Measurements from ENCODE around the gene GADD45GIP1. TPM values are rescaled to one million over a fixed set of nuclear protein-coding genes. Genes with fewer than 3 reads are reported as not detected.

The GADD45GIP1 gene
- total RNA-seq, 6 experiments from 2014 or later: 7.7 to 29.3 (median 10.0) TPM

DNA sequence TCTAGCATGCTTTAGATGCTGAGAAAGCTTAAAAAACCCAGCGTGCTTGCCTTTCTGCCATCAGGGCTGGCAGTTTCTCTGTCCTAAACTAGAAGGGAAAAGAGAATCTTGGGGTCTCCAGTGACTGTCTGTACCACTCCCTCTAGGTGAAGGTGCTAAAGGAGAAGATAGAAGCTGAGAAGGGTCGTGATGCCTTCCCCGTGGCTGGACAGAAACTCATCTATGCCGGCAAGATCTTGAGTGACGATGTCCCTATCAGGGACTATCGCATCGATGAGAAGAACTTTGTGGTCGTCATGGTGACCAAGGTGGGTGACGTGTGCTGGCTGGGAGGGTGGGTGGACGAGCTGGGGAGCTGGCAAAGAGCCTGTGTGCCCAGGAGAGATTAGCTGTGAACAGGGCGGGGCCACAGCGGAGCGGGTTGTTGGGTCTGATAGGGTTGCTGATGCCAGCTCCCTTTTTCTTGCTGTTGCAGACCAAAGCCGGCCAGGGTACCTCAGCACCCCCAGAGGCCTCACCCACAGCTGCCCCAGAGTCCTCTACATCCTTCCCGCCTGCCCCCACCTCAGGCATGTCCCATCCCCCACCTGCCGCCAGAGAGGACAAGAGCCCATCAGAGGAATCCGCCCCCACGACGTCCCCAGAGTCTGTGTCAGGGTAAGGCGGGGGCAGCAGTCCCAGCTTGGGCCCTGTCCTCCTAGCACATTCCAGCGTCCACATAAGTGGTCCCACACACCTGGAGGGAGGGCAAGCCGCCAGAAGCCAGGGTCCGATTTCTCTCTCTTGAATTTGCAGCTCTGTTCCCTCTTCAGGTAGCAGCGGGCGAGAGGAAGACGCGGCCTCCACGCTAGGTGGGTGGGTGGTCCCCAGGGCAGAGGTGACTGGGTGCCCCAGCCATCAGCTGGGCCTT lies 9.1 kb downstream of the GADD45GIP1 start:
- Histone ChIP-seq H3K9me3 (no peaks in the 10 kb centered on the region), H3K36me3 (peaks cover 0 to 65% (median 41%) of the 10 kb centered on the region in 4 donors), H3K27me3 (no peaks in the 10 kb centered on the region), H3K27ac (no peak overlapping the region), H3K4me3 (no peak overlapping the region), H3K4me1 (peaks cover 0 to 14% (median 6%) of the 10 kb centered on the region in 4 donors)
- WGBS (ENCODE audit: insufficient coverage, low coverage, low lambda C conversion rate, missing lambda C conversion rate): 92% methylated on average over 16 of the region's 28 CpGs
- TF ChIP-seq POLR2A (IDR thresholded peaks at IDR 0.05): no peak
- TF ChIP-seq, protein P1, sequence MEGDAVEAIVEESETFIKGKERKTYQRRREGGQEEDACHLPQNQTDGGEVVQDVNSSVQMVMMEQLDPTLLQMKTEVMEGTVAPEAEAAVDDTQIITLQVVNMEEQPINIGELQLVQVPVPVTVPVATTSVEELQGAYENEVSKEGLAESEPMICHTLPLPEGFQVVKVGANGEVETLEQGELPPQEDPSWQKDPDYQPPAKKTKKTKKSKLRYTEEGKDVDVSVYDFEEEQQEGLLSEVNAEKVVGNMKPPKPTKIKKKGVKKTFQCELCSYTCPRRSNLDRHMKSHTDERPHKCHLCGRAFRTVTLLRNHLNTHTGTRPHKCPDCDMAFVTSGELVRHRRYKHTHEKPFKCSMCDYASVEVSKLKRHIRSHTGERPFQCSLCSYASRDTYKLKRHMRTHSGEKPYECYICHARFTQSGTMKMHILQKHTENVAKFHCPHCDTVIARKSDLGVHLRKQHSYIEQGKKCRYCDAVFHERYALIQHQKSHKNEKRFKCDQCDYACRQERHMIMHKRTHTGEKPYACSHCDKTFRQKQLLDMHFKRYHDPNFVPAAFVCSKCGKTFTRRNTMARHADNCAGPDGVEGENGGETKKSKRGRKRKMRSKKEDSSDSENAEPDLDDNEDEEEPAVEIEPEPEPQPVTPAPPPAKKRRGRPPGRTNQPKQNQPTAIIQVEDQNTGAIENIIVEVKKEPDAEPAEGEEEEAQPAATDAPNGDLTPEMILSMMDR (IDR thresholded peaks at IDR 0.05): no peak
- no peak for ATAC-seq
- peak in 2 of 3 donors; percentile 53 to 60 for DNase-seq
- intact Hi-C loops (cut with DNase I): no loop called here

DNA sequence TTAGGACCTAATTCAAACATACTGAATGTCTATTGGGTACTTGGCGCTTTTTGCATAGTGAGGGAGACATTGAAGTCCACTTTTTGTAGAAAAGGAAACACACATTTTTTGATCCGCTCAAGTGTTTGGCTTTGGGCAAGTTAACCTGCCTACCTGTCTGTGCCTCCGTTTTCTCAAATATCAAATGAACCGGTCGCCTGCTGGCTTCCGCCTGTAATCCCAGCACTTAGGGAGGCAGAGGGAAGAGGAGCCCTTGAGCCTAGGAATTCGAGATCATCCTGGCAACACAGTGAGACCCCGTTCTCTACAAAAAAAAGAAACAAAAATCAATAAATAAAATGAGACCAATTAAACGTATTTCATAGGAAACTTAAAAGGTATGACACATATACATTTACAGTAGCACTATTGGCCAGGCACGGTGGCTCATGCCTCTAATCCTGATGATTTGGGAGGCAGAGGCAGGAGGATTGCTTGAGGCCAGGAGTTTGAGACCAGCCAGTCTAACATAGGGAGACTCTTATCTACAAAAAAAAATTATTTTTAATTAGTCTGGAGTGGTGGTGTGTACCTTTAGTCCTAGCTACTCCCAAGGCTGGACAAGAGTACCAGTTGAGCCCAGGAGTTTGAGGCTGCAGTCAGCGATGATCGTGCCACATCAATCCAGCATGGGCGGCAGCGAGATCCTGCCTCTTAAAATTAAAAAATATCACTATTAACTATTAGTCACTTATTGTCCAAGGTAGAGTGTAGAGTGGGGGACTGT lies 10.1 kb downstream of the GADD45GIP1 start:
- 53% methylated on average over 12 of the region's 14 CpGs for WGBS (ENCODE audit: insufficient coverage, low coverage, low lambda C conversion rate, missing lambda C conversion rate)
- ATAC-seq (no peak), DNase-seq (no peak)
- TF ChIP-seq, protein P1 (IDR thresholded peaks at IDR 0.05): no peak
- TF ChIP-seq POLR2A (IDR thresholded peaks at IDR 0.05): no peak
- H3K36me3 ChIP-seq: peaks cover 0 to 66% (median 42%) of the 10 kb centered on the region in 4 donors
- peaks cover 0 to 20% (median 6%) of the 10 kb centered on the region in 4 donors for H3K4me1 ChIP-seq
- no peaks in the 10 kb centered on the region for H3K27me3 ChIP-seq
- peak overlapping the region in 1 of 3 donors; percentile 93 for H3K27ac ChIP-seq
- no peaks in the 10 kb centered on the region for H3K9me3 ChIP-seq
- H3K4me3 ChIP-seq: peak overlapping the region; percentile 75 to 92 (median 90)
- intact Hi-C loops (cut with DNase I): no loop called here

DNA sequence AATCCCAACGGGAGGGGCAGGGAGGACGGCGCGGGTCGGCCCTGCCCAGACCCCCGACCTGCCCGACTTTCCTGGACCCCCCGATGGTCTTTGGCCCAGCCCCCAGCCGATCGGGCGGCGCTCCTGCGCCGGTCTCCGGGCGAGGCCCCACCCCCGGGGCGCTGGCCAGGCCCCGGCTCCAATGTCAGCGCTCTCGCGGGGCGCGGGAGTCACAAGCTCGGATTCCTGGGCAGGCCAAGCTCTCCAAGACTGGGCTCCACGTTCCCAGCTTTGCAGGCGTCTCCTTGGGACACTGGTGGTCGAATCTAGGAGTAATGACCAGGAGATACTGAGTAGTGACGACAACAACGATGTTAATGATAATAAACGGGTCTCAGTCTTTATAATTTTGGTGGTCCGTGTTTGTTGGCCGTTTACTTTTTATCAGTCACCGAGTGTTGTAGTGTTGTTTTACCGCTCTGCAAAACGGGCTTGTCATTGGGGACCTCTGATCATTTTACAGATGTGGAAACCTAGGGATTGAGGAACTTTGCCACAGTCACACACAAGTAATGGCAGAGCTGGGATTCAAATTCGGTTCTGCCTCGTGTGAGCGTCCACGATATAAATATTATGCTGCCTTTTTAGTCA lies 10.8 kb downstream of the GADD45GIP1 start:
- WGBS (ENCODE audit: insufficient coverage, low coverage, low lambda C conversion rate, missing lambda C conversion rate): 0% methylated on average over 15 of the region's 40 CpGs
- H3K9me3 ChIP-seq: no peaks in the 10 kb centered on the region
- intact Hi-C loops (cut with DNase I): no loop called here
- peaks cover 0 to 26% (median 6%) of the 10 kb centered on the region in 4 donors for H3K4me1 ChIP-seq
- peaks cover 0 to 70% (median 46%) of the 10 kb centered on the region in 4 donors for H3K36me3 ChIP-seq
- DNase-seq (peak; percentile 74 to 80 (median 79)), ATAC-seq (peak; percentile 65 to 85 (median 77))
- peak overlapping the region; percentile 65 to 93 (median 75) for H3K27ac ChIP-seq
- H3K27me3 ChIP-seq: no peaks in the 10 kb centered on the region
- TF ChIP-seq, protein P1 (IDR thresholded peaks at IDR 0.05): no peak
- TF ChIP-seq POLR2A (IDR thresholded peaks at IDR 0.05): no peak
- peak overlapping the region; percentile 75 to 92 (median 90) for H3K4me3 ChIP-seq

DNA sequence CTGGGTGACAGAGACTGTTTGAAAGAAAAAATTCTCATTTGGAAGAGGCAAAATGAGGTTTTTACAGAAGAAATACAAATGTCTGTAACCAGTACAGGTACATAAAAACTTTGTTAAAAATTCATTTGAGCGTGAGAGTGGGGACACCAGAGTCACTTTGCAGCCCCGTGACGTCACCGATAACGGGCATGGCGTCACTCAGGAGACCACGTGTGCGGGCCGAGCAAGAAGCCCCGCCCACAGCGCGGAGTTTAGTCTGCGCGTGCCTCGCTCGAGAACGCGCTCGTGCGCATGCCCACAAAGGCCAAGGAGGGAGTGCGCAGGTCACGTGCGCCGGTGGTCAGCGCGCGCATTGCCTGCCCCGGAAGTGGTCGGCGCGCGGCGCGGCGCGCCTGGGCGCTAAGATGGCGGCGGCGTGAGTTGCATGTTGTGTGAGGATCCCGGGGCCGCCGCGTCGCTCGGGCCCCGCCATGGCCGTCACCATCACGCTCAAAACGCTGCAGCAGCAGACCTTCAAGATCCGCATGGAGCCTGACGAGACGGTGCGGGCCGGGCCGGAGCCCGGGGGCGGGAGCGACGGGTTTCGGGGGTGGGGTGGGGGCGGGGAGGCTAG lies 11.4 kb downstream of the GADD45GIP1 start, which contains the start of gene RAD23A:
TSS of gene RAD23A (plus strand) at position 384 of the 613 bp plus-strand sequence. CDS start at position 471, 87 bp downstream.
- TF ChIP-seq, protein P1 (IDR thresholded peaks at IDR 0.05): no peak
- TF ChIP-seq POLR2A (IDR thresholded peaks at IDR 0.05): peak; percentile 86
- intact Hi-C loops (cut with DNase I): no loop called here
- H3K36me3 ChIP-seq: peaks cover under 1 to 73% (median 49%) of the 10 kb centered on the region in 4 donors
- WGBS (ENCODE audit: insufficient coverage, low coverage, low lambda C conversion rate, missing lambda C conversion rate): 0% methylated on average over 7 of the region's 62 CpGs
- H3K4me3 ChIP-seq: peak within 1 kb of the TSS; percentile 75 to 92 (median 90)
- peaks cover 0 to 32% (median 9%) of the 10 kb centered on the region in 4 donors for H3K4me1 ChIP-seq
- DNase-seq: peak; percentile 98 to 99 (median 98)
- peak; percentile 83 to 94 (median 88) for ATAC-seq
- H3K27ac ChIP-seq: peak within 1 kb of the TSS; percentile 65 to 93 (median 75)
- H3K27me3 ChIP-seq: no peaks in the 10 kb centered on the region
- H3K9me3 ChIP-seq: no peaks in the 10 kb centered on the region

All from right lobe of liver (tissue), 6 donors.